Stimulated activated naive CD8-positive, alpha-beta T cell treated with anti-CD3 and anti-CD28 coated beads, Interleukin-15, Interleukin-2, amounts not matched to agents 100 U/mL and 50 U/mL, for 24 hours (primary cell): ENCODE results near the gene PALD1.
A peak's percentile ranks its signal among the peaks of the same experiment; 100 is the strongest.

Experiments used
- ATAC-seq: fragments of 150-1000 bp; cut with Tn5 transposase; one replicate; pipeline ENCODE4 v1.10.0; 2021
- DNase-seq: peaks from one replicate; pipeline ENCODE4 v3.0.0; 2021

The PALD1 gene

GRCh38 chr10:70555371-70555770, 76.8 kb downstream of the PALD1 start:
- DNase-seq, result no peak
- ATAC-seq, result no peak

DNA sequence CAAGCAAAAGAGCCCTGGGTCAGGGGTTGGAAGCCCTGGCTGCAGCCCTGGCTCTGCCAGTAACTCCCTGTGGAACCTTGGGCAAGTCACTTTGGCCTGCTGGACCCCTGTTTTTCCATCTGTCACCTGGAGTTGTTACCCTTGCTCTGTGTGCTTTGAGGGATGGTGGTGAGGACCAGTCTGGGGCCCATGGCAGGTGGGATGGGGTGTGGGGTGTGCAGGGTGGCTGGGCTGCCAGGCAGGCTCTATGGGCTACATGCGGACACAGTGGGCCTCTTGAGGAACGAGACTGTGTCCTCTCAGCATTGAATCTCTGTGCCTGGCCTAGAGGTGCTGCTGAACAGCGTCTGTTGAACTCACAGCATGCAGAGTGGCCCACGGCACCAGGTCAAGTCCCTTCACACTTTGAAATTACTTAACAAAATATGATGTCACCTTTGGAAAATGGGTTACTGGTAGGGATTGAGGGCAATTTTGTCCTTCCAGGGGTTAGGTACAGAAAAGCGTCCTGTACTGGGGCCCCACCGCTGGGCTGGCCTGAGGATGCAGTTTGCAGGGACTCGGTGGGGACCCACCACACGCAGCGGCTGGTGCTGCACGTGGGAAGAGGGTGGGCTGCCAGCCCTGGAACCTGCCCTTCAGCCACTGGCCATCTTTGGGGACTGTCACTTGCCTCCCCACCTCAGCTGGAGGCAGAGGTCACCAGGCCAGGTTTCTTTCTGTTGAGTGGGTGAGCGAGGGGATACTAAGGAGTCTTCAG, 78.7 kb downstream of the PALD1 start:
- no peak for ATAC-seq
- no peak for DNase-seq

DNA sequence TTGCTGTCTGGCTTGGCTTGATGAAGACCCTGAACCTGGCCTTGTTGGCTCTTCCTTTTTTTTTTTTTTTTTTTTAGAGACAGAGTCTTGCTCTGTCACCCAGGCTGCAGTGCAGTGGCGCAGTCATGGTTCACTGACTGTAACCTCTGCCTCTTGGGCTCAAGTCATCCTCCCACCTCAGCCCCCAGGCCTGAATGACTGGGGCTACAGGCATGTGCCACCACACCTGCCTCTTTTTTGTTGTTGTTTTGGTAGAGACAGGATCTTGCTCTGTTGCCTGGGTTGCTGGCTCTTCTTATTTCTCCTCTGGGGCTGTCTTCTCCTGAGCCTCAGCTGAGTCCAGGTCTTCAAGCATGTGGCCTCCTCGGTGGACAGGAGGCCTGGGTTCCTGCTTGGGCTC, 79.3 kb downstream of the PALD1 start:
- ATAC-seq (no peak), DNase-seq (no peak)

DNA sequence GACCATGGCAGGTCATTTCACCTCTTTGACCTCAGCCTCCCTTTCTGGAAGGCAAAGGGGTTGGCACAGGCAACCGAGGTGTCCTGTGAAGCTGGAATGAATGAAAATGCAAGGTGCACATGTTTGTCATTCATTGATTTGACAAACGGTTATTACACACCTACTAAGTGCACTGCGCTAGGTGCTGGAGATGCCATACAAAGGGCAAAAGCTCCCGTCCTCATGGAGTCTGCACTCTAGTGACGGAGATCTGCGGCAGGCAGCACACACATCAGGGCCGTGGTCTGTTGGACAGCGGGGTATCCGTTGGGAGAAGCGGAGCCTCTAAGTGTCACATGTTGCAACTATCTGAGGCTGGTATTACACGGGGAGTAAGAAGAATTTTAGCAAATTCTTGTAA, 79.7 kb downstream of the PALD1 start:
- ATAC-seq (no peak), DNase-seq (no peak)

DNA sequence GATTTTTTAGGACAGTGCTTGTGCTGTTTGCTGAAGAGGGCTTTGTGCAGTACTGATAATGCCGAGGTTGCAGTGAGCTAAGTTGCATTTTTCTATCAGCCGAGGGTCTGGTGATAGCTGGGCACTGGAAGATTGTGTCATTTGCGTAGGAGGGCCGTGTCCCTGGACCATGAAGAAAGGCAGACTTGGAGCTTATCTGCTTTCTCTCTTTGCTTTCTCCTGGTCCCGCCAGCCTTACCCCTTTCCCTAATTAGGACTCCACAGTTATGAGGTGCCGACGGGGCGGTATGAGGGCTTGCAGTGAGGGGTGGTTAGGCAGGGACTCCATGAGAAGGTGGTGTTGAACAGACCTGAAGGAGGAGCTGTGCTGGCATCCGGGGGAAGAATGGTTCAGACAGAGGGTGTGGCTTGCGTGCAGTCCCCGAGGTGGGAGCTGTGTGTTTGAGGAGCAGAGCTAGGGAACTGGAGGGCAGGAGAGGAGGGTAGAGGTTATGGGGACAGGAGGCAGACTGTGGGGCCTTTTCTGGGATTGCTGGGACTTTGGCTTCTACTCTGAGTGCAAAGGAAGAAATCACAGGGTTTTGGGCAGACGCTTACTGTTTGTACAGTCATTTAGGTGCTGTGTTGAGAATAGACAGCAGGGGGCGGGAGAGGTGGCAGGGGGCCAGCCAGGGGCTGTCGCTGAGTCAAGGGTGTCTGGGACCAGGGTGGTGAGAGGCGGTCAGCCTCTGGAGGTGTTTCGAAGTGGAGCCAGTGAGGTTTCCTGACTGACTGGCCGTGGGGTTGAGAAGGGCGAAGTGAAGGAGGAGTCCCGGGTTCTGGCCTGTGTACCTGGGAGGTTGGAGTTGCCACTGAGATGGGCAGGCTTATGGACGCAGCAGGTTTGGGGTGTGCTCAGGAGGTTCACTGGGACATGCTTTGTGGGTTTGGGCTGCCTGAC, 80.6 kb downstream of the PALD1 start:
- DNase-seq (peak; percentile 87), ATAC-seq (peak; percentile 91)

DNA sequence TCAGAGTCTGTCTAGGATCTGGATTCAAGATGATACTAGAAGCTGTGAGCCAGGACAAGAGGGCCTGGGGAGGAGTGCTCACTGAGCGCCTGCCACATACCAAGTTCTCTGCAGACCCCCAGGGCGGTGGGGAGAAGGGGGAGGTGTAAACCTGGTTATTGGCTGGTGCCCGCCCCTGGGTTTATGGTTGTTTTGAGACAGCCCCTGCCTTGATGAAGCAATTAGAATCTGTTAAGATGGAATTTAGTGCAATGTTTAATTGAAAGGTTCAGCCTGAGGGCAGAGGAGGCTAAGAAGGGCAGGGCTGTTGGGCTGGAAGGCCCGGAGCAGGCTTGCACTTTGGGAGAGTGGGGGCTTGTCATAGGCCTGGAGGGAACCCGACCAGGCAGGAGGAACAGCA, 81.3 kb downstream of the PALD1 start:
- DNase-seq (no peak), ATAC-seq (no peak)

- ATAC-seq (no peak), DNase-seq (no peak)
Observed at GRCh38 chr10:70560511-70560941, 82.0 kb downstream of the PALD1 start.

DNA sequence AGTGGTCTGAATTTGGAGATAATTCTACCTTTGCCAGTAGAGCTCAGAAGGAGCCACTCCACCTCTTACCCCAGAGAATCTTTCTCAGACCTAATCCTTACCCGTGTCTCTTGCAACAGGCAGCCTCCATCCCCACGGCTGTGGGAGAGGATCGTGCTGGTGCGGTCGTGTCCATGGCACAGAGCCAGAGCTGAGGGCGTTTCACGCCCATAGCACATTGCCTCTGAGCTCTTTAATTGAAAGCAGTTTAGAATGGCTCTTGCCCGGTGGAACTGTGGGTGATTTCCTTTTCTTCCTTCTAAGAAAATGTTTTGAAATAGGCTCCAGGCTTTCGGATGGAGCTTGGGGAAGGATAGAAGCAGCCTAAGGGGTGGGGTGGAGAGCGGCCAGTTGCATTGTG, 82.5 kb downstream of the PALD1 start:
- DNase-seq, result no peak
- no peak for ATAC-seq

- no peak for DNase-seq
- no peak for ATAC-seq
Observed at GRCh38 chr10:70561558-70561957, 83.0 kb downstream of the PALD1 start.

- DNase-seq, result no peak
- ATAC-seq, result no peak
Observed at GRCh38 chr10:70562036-70562755, 83.6 kb downstream of the PALD1 start.

DNA sequence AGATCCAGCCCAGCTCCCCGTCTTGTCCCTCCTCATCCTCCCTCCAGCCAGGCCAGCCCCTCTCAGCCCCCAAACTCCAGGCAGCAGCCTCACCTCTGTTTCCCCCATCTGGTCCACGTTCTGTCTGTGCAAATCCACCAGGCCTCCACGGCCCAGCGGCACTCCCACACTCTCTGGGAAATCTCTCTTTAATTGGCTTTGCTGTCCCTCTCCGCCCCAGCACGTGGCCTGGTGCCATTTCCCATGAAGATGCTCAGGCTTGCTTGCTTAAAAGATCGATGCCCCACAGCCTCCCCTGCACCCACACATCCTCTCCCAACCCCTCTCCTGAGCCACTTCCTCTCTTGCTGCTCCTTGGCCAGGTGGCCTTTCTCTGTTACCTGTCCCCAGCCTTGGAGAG, 84.7 kb downstream of the PALD1 start:
- no peak for DNase-seq
- no peak for ATAC-seq

DNA sequence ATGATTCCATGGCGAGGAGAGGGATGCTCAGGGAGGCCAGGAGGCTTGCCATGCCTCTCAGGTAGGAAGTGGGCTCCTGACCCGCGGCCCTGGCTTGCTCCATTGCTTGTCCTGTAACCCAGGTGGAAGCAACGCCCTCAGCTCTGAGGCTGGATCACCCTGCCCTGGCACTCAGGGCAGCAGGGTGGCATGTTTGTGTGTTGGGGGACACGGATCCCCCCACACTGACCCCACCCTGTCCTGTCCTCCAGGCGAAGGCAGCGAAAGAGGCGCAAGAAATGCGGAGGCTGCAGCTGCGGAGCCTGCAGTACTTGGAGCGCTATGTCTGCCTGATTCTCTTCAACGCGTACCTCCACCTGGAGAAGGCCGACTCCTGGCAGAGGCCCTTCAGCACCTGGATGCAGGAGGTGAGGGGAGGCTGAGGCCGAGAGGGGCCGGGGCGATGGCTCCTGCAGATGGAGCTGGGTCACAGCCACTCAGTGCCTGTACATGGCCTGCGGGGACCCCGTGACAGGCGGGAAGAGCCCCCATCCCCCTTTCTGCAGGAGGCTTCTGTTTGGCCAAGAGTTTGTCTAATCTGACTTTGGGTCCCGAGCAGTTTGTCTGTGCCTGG, 85.7 kb downstream of the PALD1 start:
- ATAC-seq (no peak), DNase-seq (no peak)

DNA sequence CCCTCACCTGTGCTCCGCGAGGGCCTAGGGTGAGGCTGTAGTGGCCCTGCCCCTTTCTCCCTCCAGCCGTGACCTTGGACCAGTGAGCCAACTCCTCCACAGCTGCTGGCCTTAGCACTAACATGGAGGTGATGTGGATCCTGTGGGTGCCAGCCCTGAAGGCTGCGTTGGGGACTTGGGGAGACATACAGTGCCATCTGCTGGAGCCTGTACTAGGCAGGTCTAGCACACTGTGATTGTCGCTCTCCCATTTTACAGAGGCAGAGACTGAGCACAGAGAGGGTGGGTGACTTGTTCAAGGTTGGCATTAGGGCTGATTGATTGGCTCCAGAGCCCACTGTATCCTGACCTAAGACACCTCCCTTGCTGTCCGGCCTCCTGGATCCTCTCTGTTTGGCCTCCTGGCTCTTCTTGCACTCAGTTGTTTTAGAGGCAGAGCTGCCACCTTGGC, 86.4 kb downstream of the PALD1 start:
- no peak for ATAC-seq
- no peak for DNase-seq

GRCh38 chr10:70565556-70566514, 87.3 kb downstream of the PALD1 start:
- ATAC-seq, result no peak

GRCh38 chr10:70566515-70567290, 88.1 kb downstream of the PALD1 start:
- DNase-seq, result no peak
- no peak for ATAC-seq

More at GRCh38 chr10:70565556-70566514, 87.3 kb downstream of the PALD1 start:
- DNase-seq, result no peak

DNA sequence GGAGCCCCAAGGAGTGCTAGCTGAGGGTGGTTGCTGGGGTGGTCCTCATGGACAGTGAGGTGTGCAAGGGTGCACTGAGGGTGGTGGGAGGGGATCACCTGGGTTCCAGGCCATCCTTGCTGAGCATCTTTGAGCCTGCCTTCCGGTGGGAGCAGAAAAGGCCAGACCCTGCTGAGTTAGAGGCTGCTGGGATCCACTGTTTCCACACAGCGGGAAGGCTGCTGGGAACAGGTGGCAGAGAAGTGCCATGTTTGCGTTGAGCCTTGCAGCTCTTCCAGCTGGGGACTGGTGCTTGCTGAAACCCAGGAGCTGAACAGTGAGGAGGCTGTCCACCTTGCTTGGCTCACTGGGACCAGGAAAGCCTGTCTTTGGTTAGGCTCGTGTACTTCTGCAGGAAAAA, 89.0 kb downstream of the PALD1 start:
- ATAC-seq, result no peak

DNA sequence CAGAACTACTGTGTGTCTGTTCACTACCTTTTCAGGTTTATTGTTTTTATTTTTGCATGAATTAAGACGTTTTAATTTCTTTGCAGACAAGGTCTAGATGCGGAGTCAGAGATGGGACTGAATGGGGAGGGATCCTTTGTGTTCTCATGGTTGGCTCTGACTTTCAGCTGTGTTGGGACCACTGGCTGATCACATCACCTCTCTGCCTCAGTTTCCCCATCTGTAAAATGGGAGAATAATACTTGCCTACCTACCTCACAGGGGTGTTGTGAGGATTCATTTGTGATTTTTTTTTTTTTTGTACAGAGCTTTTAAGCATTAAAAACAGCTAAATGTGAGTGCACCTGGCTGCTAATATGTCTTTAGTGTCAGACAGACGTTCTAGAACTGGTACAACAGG, 89.5 kb downstream of the PALD1 start:
- DNase-seq, result no peak
- ATAC-seq, result no peak

More for the DNA sequence above, 89.0 kb downstream of the PALD1 start:
- DNase-seq, result no peak

GRCh38 chr10:70568781-70569495, 90.4 kb downstream of the PALD1 start:
- DNase-seq (no peak), ATAC-seq (no peak)

GRCh38 chr10:70571236-70571635, 92.7 kb downstream of the PALD1 start:
- no peak for ATAC-seq
- no peak for DNase-seq
